Astrocyte of the cerebellum (primary cell): ENCODE measurements around the gene ATPAF1.

Source experiments
- DNase-seq: peaks from one replicate; pipeline ENCODE4 v3.0.0-alpha.2; 2011; ENCODE audit warnings: low read depth
- H3K4me3 ChIP-seq: 2 replicates; pipeline ENCODE4 v1.5.1; 2011; ENCODE audit warnings: mild to moderate bottlenecking, low read depth, low read length, moderate library complexity
- in situ Hi-C: cut with HindIII; loops from 2 replicates; pipeline ENCODE4 v1.10.0; 2017; ENCODE audit warnings: low sequenced_read_pairs
- TF ChIP-seq, protein P1 (sequence below): IDR thresholded peaks from 2 replicates; pipeline ENCODE4 v1.5.1; 2012; ENCODE audit warnings: low read length, low read depth, moderate library complexity, mild to moderate bottlenecking; ENCODE audit errors: missing control alignments

The ATPAF1 gene

DNA sequence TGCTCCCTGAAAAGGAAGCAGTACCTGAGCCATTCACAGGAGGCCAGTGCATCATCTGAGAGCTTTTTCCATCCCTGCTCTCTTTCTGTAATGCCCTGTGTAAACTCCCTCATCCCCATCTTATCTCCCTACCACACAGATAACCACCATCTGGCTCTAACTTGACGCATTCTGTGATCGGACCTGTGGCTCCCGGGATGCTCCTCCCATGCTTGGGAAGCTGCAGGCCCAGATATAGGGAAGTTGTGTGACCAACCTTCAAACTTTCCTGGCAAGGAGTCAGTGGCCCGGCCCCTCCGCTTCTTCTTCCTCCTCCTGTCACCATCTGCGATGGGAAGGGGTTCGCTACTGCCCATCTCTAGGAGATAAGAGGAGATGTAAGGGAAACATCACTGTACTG lies 85.2 kb downstream of the ATPAF1 start:
- H3K4me3 ChIP-seq: no peak overlapping the region
- in situ Hi-C loops: no loop called here
- no peak for DNase-seq
- TF ChIP-seq, protein P1, sequence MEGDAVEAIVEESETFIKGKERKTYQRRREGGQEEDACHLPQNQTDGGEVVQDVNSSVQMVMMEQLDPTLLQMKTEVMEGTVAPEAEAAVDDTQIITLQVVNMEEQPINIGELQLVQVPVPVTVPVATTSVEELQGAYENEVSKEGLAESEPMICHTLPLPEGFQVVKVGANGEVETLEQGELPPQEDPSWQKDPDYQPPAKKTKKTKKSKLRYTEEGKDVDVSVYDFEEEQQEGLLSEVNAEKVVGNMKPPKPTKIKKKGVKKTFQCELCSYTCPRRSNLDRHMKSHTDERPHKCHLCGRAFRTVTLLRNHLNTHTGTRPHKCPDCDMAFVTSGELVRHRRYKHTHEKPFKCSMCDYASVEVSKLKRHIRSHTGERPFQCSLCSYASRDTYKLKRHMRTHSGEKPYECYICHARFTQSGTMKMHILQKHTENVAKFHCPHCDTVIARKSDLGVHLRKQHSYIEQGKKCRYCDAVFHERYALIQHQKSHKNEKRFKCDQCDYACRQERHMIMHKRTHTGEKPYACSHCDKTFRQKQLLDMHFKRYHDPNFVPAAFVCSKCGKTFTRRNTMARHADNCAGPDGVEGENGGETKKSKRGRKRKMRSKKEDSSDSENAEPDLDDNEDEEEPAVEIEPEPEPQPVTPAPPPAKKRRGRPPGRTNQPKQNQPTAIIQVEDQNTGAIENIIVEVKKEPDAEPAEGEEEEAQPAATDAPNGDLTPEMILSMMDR: no peak
